ENCODE measurements around the gene BET1L. TPM values are rescaled to one million over a fixed set of nuclear protein-coding genes. Genes with fewer than 3 reads are reported as not detected.

Gene BET1L
- total and polyA plus RNA-seq, 10 of the 15 experiments (the other 5 are each of a cell fraction or from before 2014, with no cell fraction given), result 6.7 to 55.4 (median 39.7) TPM

DNA sequence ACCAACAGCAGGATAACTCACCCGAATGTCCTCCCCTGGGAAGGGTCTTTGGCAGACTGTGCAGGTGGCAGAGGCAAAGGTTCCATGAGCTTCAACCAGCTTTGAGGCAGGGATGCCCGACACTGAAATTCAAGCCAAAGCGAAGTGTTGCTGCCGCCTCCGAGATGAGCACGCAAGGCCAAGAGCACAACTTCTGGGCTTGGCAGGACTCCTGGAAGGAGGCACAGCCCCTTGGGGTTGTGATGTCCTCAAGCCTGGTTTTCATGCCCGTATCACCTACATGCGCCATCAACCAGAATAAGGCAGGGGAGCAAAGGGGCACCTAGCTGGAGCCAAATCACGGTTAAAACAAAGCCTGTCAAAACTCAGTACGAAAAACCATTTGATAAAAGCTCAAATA lies 23.2 kb upstream of the BET1L start (continued):
- TF ChIP-seq MTA2 (IDR thresholded peaks at IDR 0.05; ENCODE audit: low read depth), result no peak

DNA sequence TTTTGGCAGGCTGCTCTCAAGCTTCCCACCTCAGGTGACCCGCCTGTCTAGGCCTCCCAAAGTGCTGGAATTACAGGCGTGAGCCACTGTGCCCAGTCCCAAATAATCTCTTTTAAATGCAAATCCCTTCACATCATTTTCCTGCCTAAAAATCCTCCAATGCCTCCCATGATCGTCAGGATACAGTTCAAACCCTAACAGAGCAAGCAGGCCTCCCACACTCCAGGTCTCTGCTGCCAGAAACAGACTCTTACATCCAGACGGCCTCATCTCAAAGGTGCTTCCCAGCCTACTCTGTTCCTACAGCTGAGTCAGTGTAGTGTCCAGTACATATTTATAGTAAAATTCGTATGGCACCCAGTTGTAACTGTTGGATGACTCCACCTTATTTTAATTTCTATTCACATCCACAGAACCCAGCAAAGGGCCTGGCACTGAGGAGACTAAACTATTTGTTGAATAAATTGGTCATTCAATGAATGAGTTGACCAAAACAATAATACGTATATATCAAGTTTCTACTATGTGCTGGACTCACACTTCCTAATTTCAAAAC lies 20.7 kb upstream of the BET1L start:
- ATAC-seq, result no peak
- in situ Hi-C loops (cut with MboI), result no loop called here
- no peak for TF ChIP-seq SMAD5 (IDR thresholded peaks at IDR 0.05; ENCODE audit: low read depth)
- TF ChIP-seq STAT3 (IDR thresholded peaks at IDR 0.05; ENCODE audit: low read depth, low read length), result no peak
- TF ChIP-seq, protein P1, sequence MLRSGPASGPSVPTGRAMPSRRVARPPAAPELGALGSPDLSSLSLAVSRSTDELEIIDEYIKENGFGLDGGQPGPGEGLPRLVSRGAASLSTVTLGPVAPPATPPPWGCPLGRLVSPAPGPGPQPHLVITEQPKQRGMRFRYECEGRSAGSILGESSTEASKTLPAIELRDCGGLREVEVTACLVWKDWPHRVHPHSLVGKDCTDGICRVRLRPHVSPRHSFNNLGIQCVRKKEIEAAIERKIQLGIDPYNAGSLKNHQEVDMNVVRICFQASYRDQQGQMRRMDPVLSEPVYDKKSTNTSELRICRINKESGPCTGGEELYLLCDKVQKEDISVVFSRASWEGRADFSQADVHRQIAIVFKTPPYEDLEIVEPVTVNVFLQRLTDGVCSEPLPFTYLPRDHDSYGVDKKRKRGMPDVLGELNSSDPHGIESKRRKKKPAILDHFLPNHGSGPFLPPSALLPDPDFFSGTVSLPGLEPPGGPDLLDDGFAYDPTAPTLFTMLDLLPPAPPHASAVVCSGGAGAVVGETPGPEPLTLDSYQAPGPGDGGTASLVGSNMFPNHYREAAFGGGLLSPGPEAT (IDR thresholded peaks at IDR 0.05; ENCODE audit: low read depth), result no peak
- TF ChIP-seq PAX8 (IDR thresholded peaks at IDR 0.05), result no peak
- TF ChIP-seq ZNF622 (IDR thresholded peaks at IDR 0.05), result no peak
- TF ChIP-seq ZNF207 (IDR thresholded peaks at IDR 0.05; ENCODE audit: borderline replicate concordance), result no peak
- TF ChIP-seq, protein P2, sequence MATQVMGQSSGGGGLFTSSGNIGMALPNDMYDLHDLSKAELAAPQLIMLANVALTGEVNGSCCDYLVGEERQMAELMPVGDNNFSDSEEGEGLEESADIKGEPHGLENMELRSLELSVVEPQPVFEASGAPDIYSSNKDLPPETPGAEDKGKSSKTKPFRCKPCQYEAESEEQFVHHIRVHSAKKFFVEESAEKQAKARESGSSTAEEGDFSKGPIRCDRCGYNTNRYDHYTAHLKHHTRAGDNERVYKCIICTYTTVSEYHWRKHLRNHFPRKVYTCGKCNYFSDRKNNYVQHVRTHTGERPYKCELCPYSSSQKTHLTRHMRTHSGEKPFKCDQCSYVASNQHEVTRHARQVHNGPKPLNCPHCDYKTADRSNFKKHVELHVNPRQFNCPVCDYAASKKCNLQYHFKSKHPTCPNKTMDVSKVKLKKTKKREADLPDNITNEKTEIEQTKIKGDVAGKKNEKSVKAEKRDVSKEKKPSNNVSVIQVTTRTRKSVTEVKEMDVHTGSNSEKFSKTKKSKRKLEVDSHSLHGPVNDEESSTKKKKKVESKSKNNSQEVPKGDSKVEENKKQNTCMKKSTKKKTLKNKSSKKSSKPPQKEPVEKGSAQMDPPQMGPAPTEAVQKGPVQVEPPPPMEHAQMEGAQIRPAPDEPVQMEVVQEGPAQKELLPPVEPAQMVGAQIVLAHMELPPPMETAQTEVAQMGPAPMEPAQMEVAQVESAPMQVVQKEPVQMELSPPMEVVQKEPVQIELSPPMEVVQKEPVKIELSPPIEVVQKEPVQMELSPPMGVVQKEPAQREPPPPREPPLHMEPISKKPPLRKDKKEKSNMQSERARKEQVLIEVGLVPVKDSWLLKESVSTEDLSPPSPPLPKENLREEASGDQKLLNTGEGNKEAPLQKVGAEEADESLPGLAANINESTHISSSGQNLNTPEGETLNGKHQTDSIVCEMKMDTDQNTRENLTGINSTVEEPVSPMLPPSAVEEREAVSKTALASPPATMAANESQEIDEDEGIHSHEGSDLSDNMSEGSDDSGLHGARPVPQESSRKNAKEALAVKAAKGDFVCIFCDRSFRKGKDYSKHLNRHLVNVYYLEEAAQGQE (IDR thresholded peaks at IDR 0.05; ENCODE audit: low read depth, low read length), result no peak
- TF ChIP-seq RAD51 (IDR thresholded peaks at IDR 0.05), result no peak
- TF ChIP-seq KDM1A (IDR thresholded peaks at IDR 0.05; ENCODE audit: borderline replicate concordance), result no peak
- TF ChIP-seq ZNF384 (IDR thresholded peaks at IDR 0.05; ENCODE audit: borderline replicate concordance, low read depth, low read length), result no peak
- no peak for TF ChIP-seq SPI1 (IDR thresholded peaks at IDR 0.05; ENCODE audit: borderline replicate concordance, insufficient read depth, low read depth, low read length)
- TF ChIP-seq CHD4 (IDR thresholded peaks at IDR 0.05), result no peak
- H2AFZ ChIP-seq (ENCODE audit: control insufficient read depth, low read depth, low read length), result no peak overlapping the region
- no peak overlapping the region for H3K27ac ChIP-seq (ENCODE audit: control insufficient read depth, insufficient read depth)
- no peaks in the 10 kb centered on the region for H3K9me3 ChIP-seq (replicated peaks; ENCODE audit: control insufficient read depth, insufficient read depth, low read length)
- ChIA-PET POLR2A (interaction anchor here (0.6 to 1.8 kb wide), 3 partner anchors 10 to 578 kb away, joined by 3 to 7 read pairs (median 3); no protein-coding TSS in a partner anchor), CTCF (interaction anchor here (1.2 to 2.0 kb wide), 3 partner anchors 15 to 78 kb away, joined by 3 to 5 read pairs (median 5); no protein-coding TSS in a partner anchor), RAD21 (ENCODE audit: unreplicated experiment) (no interaction called here), SMC1A (ENCODE audit: uncharacterized antibody, unreplicated experiment) (interaction anchor here (0.5 to 1.0 kb wide), 4 partner anchors 10 to 351 kb away, joined by 3 read pairs; partner anchors contain the start of genes BET1L and RIC8A)
- H4K20me1 ChIP-seq (ENCODE audit: control insufficient read depth, insufficient read depth), result no peaks in the 10 kb centered on the region
- BruUV-seq (replicated peaks), result no TSS peak
- H3K4me3 ChIP-seq, result no peak overlapping the region
- FAIRE-seq, result no peak
- no peak for DNase-seq (ENCODE audit: low read depth, low spot score)
- H3K27me3 ChIP-seq (replicated peaks in 1 of 2; ENCODE audit: control insufficient read depth in 2 of 2, insufficient read depth in 2 of 2, low read length in 1 of 2), result no peaks in the 10 kb centered on the region
- WGBS (ENCODE audit: insufficient coverage, insufficient replicate concordance, low lambda C conversion rate, missing lambda C conversion rate), result 75% methylated on average over 6 of the region's 6 CpGs
- intact Hi-C loops (cut with micrococcal nuclease; ENCODE audit: unreplicated experiment), result no loop called here
- no peak overlapping the region for H3K9ac ChIP-seq (ENCODE audit: control insufficient read depth, insufficient read depth, low read length)
- H3K4me2 ChIP-seq (ENCODE audit: control insufficient read depth, insufficient read depth), result no peak overlapping the region
- H3K79me2 ChIP-seq (ENCODE audit: control insufficient read depth, insufficient read depth, low read length), result no peaks in the 10 kb centered on the region
- H3K4me1 ChIP-seq (ENCODE audit: control insufficient read depth, insufficient read depth, low read length), result no peaks in the 10 kb centered on the region
- H3K36me3 ChIP-seq (ENCODE audit: control insufficient read depth in 2 of 2, insufficient read depth in 2 of 2, low read length in 1 of 2), result peaks cover 0 to 3% of the 10 kb centered on the region in 2 experiments; a peak in 2 of 4 replicates

Measured in GM12878 (cell line).